Lower lobe of right lung (tissue), 2 donors: ENCODE data around the gene SORCS1. TPM values are rescaled to one million over a fixed set of nuclear protein-coding genes. Genes with fewer than 3 reads are reported as not detected.

Experiments used
- ATAC-seq, 2 donors: fragments of 200-7000 bp; cut with Tn5 transposase; one replicate each; pipeline ENCODE4 v1.9.1; 2020 to 2022; ENCODE audit warnings: mild to moderate bottlenecking in 2 of 2, moderate library complexity in 2 of 2
- DNase-seq: peaks from one replicate; pipeline ENCODE4 v3.0.0-alpha.2; 2020
- H3K27ac ChIP-seq: fragments of 200-600 bp; one replicate; pipeline ENCODE4 v1.8.0; 2022
- H3K27me3 ChIP-seq: fragments of 200-600 bp; one replicate; pipeline ENCODE4 v1.8.0; 2022; ENCODE audit warnings: low read depth
- H3K36me3 ChIP-seq: fragments of 200-600 bp; one replicate; pipeline ENCODE4 v1.8.0; 2022; ENCODE audit warnings: mild to moderate bottlenecking
- H3K4me1 ChIP-seq: fragments of 200-600 bp; one replicate; pipeline ENCODE4 v1.8.0; 2022
- H3K4me3 ChIP-seq: fragments of 200-600 bp; one replicate; pipeline ENCODE4 v1.8.0; 2022; ENCODE audit warnings: mild to moderate bottlenecking
- H3K9me3 ChIP-seq: fragments of 200-600 bp; one replicate; pipeline ENCODE4 v1.8.0; 2022
- intact Hi-C: fragments of 100-400 bp; cut with DNase I; formaldehyde crosslinking; loops from one replicate; pipeline ENCODE4 v1.11.0; 2022
- total RNA-seq: library from RNA; stranded (reverse); fragmentation: NEBNext Ultra II Directional; extraction: Animal tissue kit (Norgen Biotek cat#: 25700); gene quantifications from one replicate; pipeline ENCODE4 v1.2.1, GENCODE V29; 2021
- TF ChIP-seq, protein P1 (sequence below): fragments of 200-600 bp; IDR thresholded peaks from one replicate; pipeline ENCODE4 v1.8.0; 2022; ENCODE audit warnings: antibody characterized with exemption, mild to moderate bottlenecking
- donor health status: DM: no; HTN: yes; CAD: no; lungs with severe emphysema.

Gene SORCS1
- total RNA-seq, 1 donor from 2014 or later: 0.15 TPM

DNA sequence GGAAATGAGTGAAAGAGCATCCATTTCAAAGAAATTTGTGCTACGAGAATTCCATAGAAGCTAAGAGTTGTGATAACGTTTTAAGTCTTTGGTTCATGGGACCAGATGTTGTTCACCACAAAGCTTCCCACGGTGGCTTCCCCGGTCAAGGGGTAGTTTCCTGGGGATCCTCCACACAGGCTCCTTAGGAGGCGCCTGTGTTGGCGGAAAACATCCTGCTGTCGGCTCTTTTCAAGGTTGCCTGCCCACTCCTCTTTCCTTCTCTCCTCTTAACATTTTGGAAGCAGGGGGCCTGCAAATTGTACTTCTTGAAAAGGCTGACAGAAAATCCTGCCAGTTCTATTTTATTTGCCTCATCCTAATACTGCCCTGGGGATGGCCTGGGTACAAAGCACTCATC is 398.6 kb downstream of the SORCS1 start:
- no peak overlapping the region for H3K27ac ChIP-seq
- no peak for ATAC-seq
- intact Hi-C loops: no loop called here
- no peak for DNase-seq
- H3K9me3 ChIP-seq: no peaks in the 10 kb centered on the region
- no peak overlapping the region for H3K4me3 ChIP-seq
- H3K36me3 ChIP-seq: no peaks in the 10 kb centered on the region
- no peaks in the 10 kb centered on the region for H3K4me1 ChIP-seq
- TF ChIP-seq, protein P1, sequence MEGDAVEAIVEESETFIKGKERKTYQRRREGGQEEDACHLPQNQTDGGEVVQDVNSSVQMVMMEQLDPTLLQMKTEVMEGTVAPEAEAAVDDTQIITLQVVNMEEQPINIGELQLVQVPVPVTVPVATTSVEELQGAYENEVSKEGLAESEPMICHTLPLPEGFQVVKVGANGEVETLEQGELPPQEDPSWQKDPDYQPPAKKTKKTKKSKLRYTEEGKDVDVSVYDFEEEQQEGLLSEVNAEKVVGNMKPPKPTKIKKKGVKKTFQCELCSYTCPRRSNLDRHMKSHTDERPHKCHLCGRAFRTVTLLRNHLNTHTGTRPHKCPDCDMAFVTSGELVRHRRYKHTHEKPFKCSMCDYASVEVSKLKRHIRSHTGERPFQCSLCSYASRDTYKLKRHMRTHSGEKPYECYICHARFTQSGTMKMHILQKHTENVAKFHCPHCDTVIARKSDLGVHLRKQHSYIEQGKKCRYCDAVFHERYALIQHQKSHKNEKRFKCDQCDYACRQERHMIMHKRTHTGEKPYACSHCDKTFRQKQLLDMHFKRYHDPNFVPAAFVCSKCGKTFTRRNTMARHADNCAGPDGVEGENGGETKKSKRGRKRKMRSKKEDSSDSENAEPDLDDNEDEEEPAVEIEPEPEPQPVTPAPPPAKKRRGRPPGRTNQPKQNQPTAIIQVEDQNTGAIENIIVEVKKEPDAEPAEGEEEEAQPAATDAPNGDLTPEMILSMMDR: no peak
- H3K27me3 ChIP-seq: no peaks in the 10 kb centered on the region

DNA sequence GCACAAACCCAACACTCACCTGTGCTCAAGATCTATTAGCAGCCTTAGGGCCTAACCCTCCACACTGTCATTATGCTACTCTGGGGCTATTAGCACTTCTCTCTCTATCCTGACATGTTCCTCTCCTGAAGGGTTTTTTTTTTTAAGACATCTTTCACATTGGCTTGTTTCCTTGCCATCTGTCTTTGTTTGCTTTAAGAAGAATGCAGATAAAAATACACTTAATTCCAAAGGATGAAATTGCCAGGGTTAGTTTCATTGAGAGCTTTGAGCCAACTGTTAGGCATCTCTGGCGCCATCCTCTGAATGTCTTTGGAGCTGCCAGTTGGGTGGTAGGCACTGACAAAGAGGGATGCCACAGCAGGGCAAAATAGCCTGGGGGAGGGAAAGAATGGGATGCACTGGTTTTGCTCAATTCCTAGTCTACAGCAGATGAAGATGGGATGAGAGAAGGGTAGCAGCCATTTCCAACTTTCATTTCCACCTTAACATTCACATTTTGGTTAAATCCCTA is 399.2 kb downstream of the SORCS1 start:
- intact Hi-C loops: no loop called here
- Histone ChIP-seq H3K9me3 (no peaks in the 10 kb centered on the region), H3K27ac (no peak overlapping the region), H3K36me3 (no peaks in the 10 kb centered on the region), H3K27me3 (no peaks in the 10 kb centered on the region), H3K4me3 (no peak overlapping the region), H3K4me1 (no peaks in the 10 kb centered on the region)
- ATAC-seq: no peak
- TF ChIP-seq, protein P1: no peak
- DNase-seq: no peak

DNA sequence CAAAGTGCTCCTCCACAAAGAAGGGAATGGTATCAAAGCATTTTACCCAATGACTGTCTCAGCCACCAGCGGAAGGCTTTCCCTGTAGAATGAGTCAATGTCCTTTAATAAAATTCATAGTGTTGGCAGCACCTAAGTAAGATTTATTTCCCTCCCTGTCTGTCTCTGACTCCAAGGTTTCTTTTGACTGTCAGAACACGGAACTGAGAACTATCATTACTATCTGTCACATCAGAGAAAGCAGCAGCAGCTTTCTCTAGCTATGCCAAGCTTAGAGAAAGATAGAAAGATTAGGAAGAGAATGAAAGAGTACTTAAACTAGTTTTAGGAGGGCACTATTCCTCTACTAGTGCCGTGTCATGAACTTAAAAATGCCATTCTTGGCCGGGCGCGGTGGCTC is 400.1 kb downstream of the SORCS1 start:
- Histone ChIP-seq H3K9me3 (no peaks in the 10 kb centered on the region), H3K27me3 (no peaks in the 10 kb centered on the region)
- ATAC-seq: no peak

GRCh38 chr10:106761906-106762305 is 402.6 kb downstream of the SORCS1 start:
- DNase-seq (no peak), ATAC-seq (no peak)
- intact Hi-C loops: no loop called here
- Histone ChIP-seq H3K9me3 (no peaks in the 10 kb centered on the region), H3K4me3 (no peak overlapping the region), H3K36me3 (no peaks in the 10 kb centered on the region), H3K4me1 (no peaks in the 10 kb centered on the region), H3K27me3 (no peaks in the 10 kb centered on the region), H3K27ac (no peak overlapping the region)
- TF ChIP-seq, protein P1: no peak

More for the DNA sequence above, 400.1 kb downstream of the SORCS1 start:
- intact Hi-C loops: no loop called here
- Histone ChIP-seq H3K4me1 (no peaks in the 10 kb centered on the region), H3K4me3 (no peak overlapping the region), H3K36me3 (no peaks in the 10 kb centered on the region), H3K27ac (no peak overlapping the region)
- DNase-seq: no peak
- TF ChIP-seq, protein P1: no peak

- Histone ChIP-seq H3K27ac (no peak overlapping the region), H3K4me3 (no peak overlapping the region), H3K27me3 (no peaks in the 10 kb centered on the region), H3K9me3 (no peaks in the 10 kb centered on the region), H3K36me3 (no peaks in the 10 kb centered on the region), H3K4me1 (no peaks in the 10 kb centered on the region)
- ATAC-seq (no peak), DNase-seq (no peak)
- intact Hi-C loops: no loop called here
- TF ChIP-seq, protein P1: no peak
Measured at GRCh38 chr10:106757521-106757920, 407.0 kb downstream of the SORCS1 start.

- no peak overlapping the region for H3K27ac ChIP-seq
- intact Hi-C loops: no loop called here
- no peaks in the 10 kb centered on the region for H3K27me3 ChIP-seq
- H3K4me3 ChIP-seq: no peak overlapping the region
- TF ChIP-seq, protein P1: no peak
- ATAC-seq (no peak), DNase-seq (no peak)
- no peaks in the 10 kb centered on the region for H3K36me3 ChIP-seq
- H3K4me1 ChIP-seq: no peaks in the 10 kb centered on the region
- H3K9me3 ChIP-seq: no peaks in the 10 kb centered on the region
Measured at GRCh38 chr10:106751091-106751490, 413.4 kb downstream of the SORCS1 start.
